ENCODE data around the gene DIP2B.

GRCh38 chr12:50528800-50529199 is 24.0 kb downstream of the DIP2B start:
- TF ChIP-seq, protein P1, sequence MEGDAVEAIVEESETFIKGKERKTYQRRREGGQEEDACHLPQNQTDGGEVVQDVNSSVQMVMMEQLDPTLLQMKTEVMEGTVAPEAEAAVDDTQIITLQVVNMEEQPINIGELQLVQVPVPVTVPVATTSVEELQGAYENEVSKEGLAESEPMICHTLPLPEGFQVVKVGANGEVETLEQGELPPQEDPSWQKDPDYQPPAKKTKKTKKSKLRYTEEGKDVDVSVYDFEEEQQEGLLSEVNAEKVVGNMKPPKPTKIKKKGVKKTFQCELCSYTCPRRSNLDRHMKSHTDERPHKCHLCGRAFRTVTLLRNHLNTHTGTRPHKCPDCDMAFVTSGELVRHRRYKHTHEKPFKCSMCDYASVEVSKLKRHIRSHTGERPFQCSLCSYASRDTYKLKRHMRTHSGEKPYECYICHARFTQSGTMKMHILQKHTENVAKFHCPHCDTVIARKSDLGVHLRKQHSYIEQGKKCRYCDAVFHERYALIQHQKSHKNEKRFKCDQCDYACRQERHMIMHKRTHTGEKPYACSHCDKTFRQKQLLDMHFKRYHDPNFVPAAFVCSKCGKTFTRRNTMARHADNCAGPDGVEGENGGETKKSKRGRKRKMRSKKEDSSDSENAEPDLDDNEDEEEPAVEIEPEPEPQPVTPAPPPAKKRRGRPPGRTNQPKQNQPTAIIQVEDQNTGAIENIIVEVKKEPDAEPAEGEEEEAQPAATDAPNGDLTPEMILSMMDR (conservative IDR thresholded peaks at IDR 0.05 in 1 of 2, IDR thresholded peaks at IDR 0.05 in 1 of 2; ENCODE audit: extremely low read depth in 1 of 2, insufficient read depth in 1 of 2, low read depth in 1 of 2, low read length in 2 of 2) = no peak
- no peak for TF ChIP-seq EZH2 (IDR thresholded peaks at IDR 0.05; ENCODE audit: borderline replicate concordance, low read length)
